Activated naive CD8-positive, alpha-beta T cell (primary cell): ENCODE data around the gene ARMH3.

Experiments
- H3K27ac Mint-ChIP-seq: one replicate; pipeline ENCODE4 v1.8.0; 2021; ENCODE audit warnings: mixed read lengths
- H3K27me3 Mint-ChIP-seq: one replicate; pipeline ENCODE4 v1.8.0; 2021; ENCODE audit warnings: mixed read lengths
- H3K36me3 Mint-ChIP-seq: one replicate; pipeline ENCODE4 v1.8.0; 2021; ENCODE audit warnings: mixed read lengths
- H3K4me1 Mint-ChIP-seq: one replicate; pipeline ENCODE4 v1.8.0; 2021; ENCODE audit warnings: low read depth, mixed read lengths
- H3K4me3 Mint-ChIP-seq: one replicate; pipeline ENCODE4 v1.8.0; 2021; ENCODE audit warnings: mild to moderate bottlenecking, mixed read lengths
- H3K9me3 Mint-ChIP-seq: one replicate; pipeline ENCODE4 v1.8.0; 2021; ENCODE audit warnings: low read depth, mixed read lengths

The ARMH3 gene

DNA sequence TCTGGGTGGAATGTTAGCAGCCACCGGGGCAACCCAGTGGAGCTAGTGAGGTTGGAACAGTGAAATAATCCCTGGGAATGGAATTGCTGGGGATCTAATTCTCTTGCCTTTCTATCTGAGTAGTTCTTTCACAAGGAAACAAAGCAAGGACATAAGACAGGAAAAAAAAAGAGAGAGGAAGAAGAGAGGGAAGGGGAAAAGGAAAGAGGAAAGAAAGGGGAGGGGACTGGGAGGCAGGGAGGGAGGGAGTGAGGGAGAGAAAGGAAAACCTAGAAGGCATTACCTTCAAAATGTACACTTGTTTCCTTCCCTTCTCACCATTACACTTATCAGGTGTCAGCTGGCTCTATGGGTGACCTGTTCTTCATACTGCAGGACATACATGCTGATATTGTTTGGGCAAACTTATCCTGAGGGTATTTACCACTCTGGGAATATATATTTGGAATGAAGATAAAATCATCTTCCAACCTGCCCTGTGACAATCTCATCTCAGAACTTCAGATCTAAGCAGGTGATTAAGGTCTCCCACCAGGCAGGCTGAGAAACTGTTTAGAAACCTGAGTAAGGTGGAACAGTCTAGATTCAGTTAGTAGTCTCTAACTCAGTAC lies 162.4 kb downstream of the ARMH3 start:
- H3K27ac Mint-ChIP-seq, result no peak overlapping the region
- H3K9me3 Mint-ChIP-seq, result no peaks in the 10 kb centered on the region
- peaks cover 14% of the 10 kb centered on the region for H3K4me1 Mint-ChIP-seq
- peaks cover 4% of the 10 kb centered on the region for H3K36me3 Mint-ChIP-seq
- H3K27me3 Mint-ChIP-seq, result no peaks in the 10 kb centered on the region
- H3K4me3 Mint-ChIP-seq, result no peak overlapping the region

DNA sequence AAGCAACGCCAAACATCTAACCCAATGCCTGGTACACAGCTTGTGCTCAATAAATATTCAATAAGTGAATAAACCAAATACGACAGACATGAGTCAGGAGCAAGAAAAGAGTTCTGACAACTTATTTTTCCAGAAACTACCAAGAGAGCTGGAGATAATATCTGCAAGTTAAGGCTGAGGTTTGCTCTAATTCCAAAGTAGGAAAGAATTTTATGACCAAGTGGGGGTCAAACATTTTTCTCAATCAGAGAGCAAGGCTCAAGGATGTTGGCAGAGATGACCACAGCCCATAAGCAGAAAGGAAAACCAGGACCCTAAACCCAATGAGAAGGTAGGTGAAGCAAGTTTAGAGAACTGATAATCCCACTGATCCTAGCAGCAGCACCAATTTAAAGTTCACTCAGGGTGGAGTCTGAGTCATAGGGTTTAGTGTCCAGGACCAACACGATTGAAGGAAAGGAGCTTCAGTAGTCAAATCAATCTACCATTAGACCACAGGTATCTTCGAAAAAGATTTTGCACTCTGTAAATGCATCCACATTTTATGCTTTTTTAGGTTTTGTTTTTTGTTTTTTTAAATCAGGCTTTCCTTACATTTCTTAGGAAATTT lies 163.1 kb downstream of the ARMH3 start:
- Mint-ChIP-seq H3K27me3 (no peaks in the 10 kb centered on the region), H3K36me3 (peaks cover 5% of the 10 kb centered on the region), H3K27ac (no peak overlapping the region), H3K4me3 (no peak overlapping the region), H3K4me1 (peaks cover 14% of the 10 kb centered on the region), H3K9me3 (no peaks in the 10 kb centered on the region)

GRCh38 chr10:101889256-101890210 lies 166.4 kb downstream of the ARMH3 start:
- H3K27ac Mint-ChIP-seq, result no peak overlapping the region
- H3K4me1 Mint-ChIP-seq, result no peaks in the 10 kb centered on the region
- H3K4me3 Mint-ChIP-seq, result no peak overlapping the region
- H3K27me3 Mint-ChIP-seq, result no peaks in the 10 kb centered on the region
- H3K36me3 Mint-ChIP-seq, result peaks cover 5% of the 10 kb centered on the region
- no peaks in the 10 kb centered on the region for H3K9me3 Mint-ChIP-seq

GRCh38 chr10:101888251-101888949 lies 167.6 kb downstream of the ARMH3 start:
- H3K27ac Mint-ChIP-seq, result no peak overlapping the region
- no peak overlapping the region for H3K4me3 Mint-ChIP-seq
- peaks cover 5% of the 10 kb centered on the region for H3K36me3 Mint-ChIP-seq
- H3K27me3 Mint-ChIP-seq, result no peaks in the 10 kb centered on the region
- no peaks in the 10 kb centered on the region for H3K4me1 Mint-ChIP-seq
- no peaks in the 10 kb centered on the region for H3K9me3 Mint-ChIP-seq

DNA sequence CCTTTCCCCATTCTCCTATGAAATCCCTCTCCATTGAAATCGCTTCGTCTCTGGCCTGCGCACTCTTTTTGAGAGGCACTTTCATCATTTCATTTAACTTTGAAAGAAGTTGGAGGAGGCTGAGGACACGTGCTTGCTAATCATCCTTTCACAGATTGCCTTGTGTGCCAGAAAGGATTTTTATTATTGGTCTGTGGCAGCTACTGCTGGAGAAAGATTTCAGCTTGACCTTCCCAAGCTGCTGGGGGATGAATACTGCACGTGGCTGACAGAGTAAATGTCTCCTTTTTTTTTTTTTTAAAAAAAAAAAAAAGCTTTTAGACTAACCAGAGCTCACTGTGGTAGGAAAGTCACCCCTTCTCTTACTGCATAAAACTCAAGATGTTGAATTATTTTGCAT lies 168.2 kb downstream of the ARMH3 start:
- Mint-ChIP-seq H3K27ac (no peak overlapping the region), H3K4me1 (no peaks in the 10 kb centered on the region), H3K36me3 (peaks cover 5% of the 10 kb centered on the region), H3K27me3 (no peaks in the 10 kb centered on the region), H3K4me3 (no peak overlapping the region), H3K9me3 (no peaks in the 10 kb centered on the region)

GRCh38 chr10:101886521-101887312 lies 169.3 kb downstream of the ARMH3 start:
- H3K27me3 Mint-ChIP-seq, result no peaks in the 10 kb centered on the region
- H3K36me3 Mint-ChIP-seq, result peaks cover 5% of the 10 kb centered on the region
- no peak overlapping the region for H3K4me3 Mint-ChIP-seq
- no peak overlapping the region for H3K27ac Mint-ChIP-seq
- H3K4me1 Mint-ChIP-seq, result no peaks in the 10 kb centered on the region
- H3K9me3 Mint-ChIP-seq, result no peaks in the 10 kb centered on the region

DNA sequence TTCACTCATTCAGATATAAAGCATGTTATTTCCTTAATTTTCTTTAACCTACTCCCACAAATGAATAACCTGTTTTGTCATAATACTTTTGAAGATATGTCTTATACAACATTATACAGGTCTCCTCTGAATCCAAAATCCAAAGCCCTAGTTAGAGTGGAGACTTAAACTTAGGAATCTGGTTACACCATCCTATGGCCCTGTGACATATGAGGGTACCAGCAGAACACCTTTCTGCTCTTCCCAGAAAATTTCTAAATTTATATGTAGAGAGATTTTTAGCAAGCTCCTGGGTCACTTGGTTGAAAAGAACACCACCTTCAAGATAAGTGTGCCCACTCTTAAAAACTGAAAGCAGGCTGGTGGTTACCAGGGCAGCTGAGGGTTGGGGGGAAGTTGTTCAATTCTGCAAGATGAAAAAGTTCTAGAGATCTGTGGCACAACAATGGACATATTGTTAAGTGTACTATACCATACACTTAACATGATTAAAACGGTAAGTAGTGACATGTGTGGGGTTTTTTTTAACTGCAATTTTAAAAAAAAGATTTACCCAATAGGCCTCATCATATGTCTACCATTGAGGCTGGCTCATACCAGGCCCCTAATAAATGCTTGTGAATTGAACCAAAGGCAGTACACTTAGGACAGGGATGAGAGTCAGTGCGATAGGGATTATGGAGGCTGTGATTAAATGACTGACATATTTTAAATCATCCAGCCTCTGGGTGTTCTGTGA lies 174.8 kb downstream of the ARMH3 start:
- H3K9me3 Mint-ChIP-seq, result no peaks in the 10 kb centered on the region
- H3K27ac Mint-ChIP-seq, result no peak overlapping the region
- no peak overlapping the region for H3K4me3 Mint-ChIP-seq
- H3K27me3 Mint-ChIP-seq, result no peaks in the 10 kb centered on the region
- peaks cover 11% of the 10 kb centered on the region for H3K36me3 Mint-ChIP-seq
- peaks cover 4% of the 10 kb centered on the region for H3K4me1 Mint-ChIP-seq

DNA sequence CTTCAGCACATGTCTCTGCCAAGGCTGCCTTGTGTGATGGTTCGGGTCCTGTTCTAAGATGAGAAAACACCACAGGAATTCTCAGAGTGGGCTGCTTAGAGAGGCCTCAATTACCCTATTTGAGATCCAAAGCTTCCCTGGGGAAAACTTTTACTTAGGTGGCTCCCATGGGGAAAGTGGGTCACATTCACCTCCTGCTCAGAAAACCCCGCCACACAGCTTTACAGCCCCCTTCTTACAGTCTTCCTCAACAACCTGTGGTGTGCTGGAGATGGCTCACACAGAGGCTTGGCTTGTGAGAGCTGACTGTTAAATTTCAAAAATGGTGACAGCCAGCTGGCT lies 175.8 kb downstream of the ARMH3 start:
- H3K4me1 Mint-ChIP-seq, result peaks cover 11% of the 10 kb centered on the region
- no peaks in the 10 kb centered on the region for H3K27me3 Mint-ChIP-seq
- H3K4me3 Mint-ChIP-seq, result no peak overlapping the region
- H3K36me3 Mint-ChIP-seq, result peaks cover 15% of the 10 kb centered on the region
- no peaks in the 10 kb centered on the region for H3K9me3 Mint-ChIP-seq
- H3K27ac Mint-ChIP-seq, result no peak overlapping the region

GRCh38 chr10:101879456-101880231 lies 176.3 kb downstream of the ARMH3 start:
- Mint-ChIP-seq H3K27ac (no peak overlapping the region), H3K36me3 (peaks cover 12% of the 10 kb centered on the region), H3K27me3 (no peaks in the 10 kb centered on the region), H3K9me3 (no peaks in the 10 kb centered on the region), H3K4me3 (no peak overlapping the region), H3K4me1 (peaks cover 13% of the 10 kb centered on the region)

DNA sequence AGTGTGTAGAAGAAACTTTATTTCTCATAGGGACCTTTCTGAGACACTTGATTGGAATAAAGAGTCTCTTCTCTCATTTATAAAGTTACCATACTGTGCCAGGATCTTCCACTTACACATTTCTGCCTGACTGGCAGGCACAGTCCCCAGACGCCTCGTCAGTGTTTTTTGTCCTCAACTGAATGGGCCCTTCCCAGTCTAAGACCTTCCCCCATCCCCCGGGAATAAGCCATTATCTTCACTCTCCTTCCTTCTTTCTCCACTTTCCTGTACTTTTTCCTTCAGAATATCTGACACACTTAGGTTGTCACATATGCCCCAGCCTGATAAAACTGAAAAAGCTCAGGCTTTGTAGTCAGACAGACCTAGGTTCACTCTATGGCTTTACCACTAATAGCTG lies 177.1 kb downstream of the ARMH3 start:
- no peak overlapping the region for H3K4me3 Mint-ChIP-seq
- peaks cover 12% of the 10 kb centered on the region for H3K36me3 Mint-ChIP-seq
- H3K4me1 Mint-ChIP-seq, result peaks cover 13% of the 10 kb centered on the region
- no peaks in the 10 kb centered on the region for H3K27me3 Mint-ChIP-seq
- no peaks in the 10 kb centered on the region for H3K9me3 Mint-ChIP-seq
- H3K27ac Mint-ChIP-seq, result no peak overlapping the region

- H3K4me3 Mint-ChIP-seq, result no peak overlapping the region
- H3K27ac Mint-ChIP-seq, result no peak overlapping the region
- peaks cover 13% of the 10 kb centered on the region for H3K4me1 Mint-ChIP-seq
- H3K27me3 Mint-ChIP-seq, result no peaks in the 10 kb centered on the region
- H3K36me3 Mint-ChIP-seq, result peaks cover 18% of the 10 kb centered on the region
- no peaks in the 10 kb centered on the region for H3K9me3 Mint-ChIP-seq
Measured at GRCh38 chr10:101875068-101875688, 180.8 kb downstream of the ARMH3 start.

DNA sequence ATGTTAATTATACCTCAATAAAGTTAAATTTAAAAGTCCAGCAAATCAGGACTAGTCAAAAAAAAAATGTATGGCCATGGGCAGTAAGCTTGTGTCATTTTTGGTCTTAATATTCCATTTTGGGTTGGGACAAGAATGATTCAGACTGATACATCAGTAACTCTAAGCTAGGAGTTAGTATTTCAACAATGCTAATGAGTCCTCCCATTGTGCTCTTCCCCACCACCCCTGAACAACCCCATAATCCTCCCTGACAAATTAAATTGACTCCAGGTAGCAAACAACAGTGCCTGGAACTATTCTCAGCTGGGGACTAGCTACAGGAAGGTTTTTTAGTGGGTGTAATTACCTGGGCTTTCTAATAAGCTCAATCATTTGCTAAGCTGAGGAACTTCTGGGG lies 181.7 kb downstream of the ARMH3 start:
- Mint-ChIP-seq H3K27me3 (no peaks in the 10 kb centered on the region), H3K4me1 (peaks cover 13% of the 10 kb centered on the region), H3K36me3 (peaks cover 14% of the 10 kb centered on the region), H3K9me3 (no peaks in the 10 kb centered on the region), H3K27ac (no peak overlapping the region), H3K4me3 (no peak overlapping the region)

- Mint-ChIP-seq H3K36me3 (peaks cover 18% of the 10 kb centered on the region), H3K4me3 (no peak overlapping the region), H3K9me3 (no peaks in the 10 kb centered on the region), H3K27ac (no peak overlapping the region), H3K27me3 (no peaks in the 10 kb centered on the region), H3K4me1 (peaks cover 2% of the 10 kb centered on the region)
Measured at GRCh38 chr10:101867931-101868330, 188.0 kb downstream of the ARMH3 start.
